IMR-90 (cell line): ENCODE data around the gene STX1B. TPM values are rescaled to one million over a fixed set of nuclear protein-coding genes. Genes with fewer than 3 reads are reported as not detected.

Source experiments
- ATAC-seq: fragments of 200-7000 bp; cut with Tn5 transposase; 2 replicates; pipeline ENCODE4 v1.9.1; 2020; ENCODE audit warnings: low read depth, mild to moderate bottlenecking, moderate library complexity
- BruUV-seq: library from RNA; stranded (reverse); fragments of 400-500 nt; replicated peaks from 2 replicates; lab custom pipeline; 2021; lab: Mats Ljungman, UMichigan
- CTCF ChIA-PET: fragments of 300-600 bp; formaldehyde crosslinking; extraction: SDS; loops from one replicate; lab custom pipeline; 2021; ENCODE audit warnings: antibody characterized with exemption; lab: Yijun Ruan, JAX
- POLR2A ChIA-PET: fragments of 300-600 bp; sonication (Branson Sonifier 250); formaldehyde crosslinking; loops from one replicate; lab custom pipeline; 2022; ENCODE audit warnings: antibody characterized with exemption; ENCODE audit not compliant: unreplicated experiment; lab: Charles Lee
- DNase-seq: peaks from one replicate; pipeline ENCODE4 v3.0.0; 2013
- H2AFZ ChIP-seq: replicated peaks from 2 replicates; pipeline ENCODE3; 2013; ENCODE audit warnings: low read length, mild to moderate bottlenecking; ENCODE audit not compliant: poor library complexity
- H2AK5ac ChIP-seq: 2 replicates; pipeline ENCODE4 v1.6.1; 2013; ENCODE audit warnings: low read depth, low read length, inconsistent platforms
- H2AK9ac ChIP-seq: replicated peaks from 2 replicates; pipeline ENCODE3; 2013; ENCODE audit warnings: mild to moderate bottlenecking, low read depth, low read length, moderate library complexity; ENCODE audit not compliant: poor library complexity
- H2BK120ac ChIP-seq: 2 replicates; pipeline ENCODE4 v1.6.1; 2013; ENCODE audit warnings: low read depth, low read length, inconsistent platforms
- H2BK15ac ChIP-seq: 3 replicates; pipeline ENCODE4 v1.6.1; 2013; ENCODE audit warnings: low read depth, low read length, inconsistent platforms
- H2BK20ac ChIP-seq: 2 replicates; pipeline ENCODE4 v1.6.1; 2013; ENCODE audit warnings: low read depth, mild to moderate bottlenecking, inconsistent platforms, low read length, moderate library complexity
- H2BK5ac ChIP-seq: 2 replicates; pipeline ENCODE4 v1.6.1; 2013; ENCODE audit warnings: mild to moderate bottlenecking, low read depth, low read length, inconsistent platforms; ENCODE audit not compliant: poor library complexity, severe bottlenecking
- H3K14ac ChIP-seq: replicated peaks from 2 replicates; pipeline ENCODE4 v1.6.1; 2013; ENCODE audit warnings: low read depth, low read length, inconsistent platforms
- H3K18ac ChIP-seq: 2 replicates; pipeline ENCODE4 v1.6.1; 2013; ENCODE audit warnings: low read depth, low read length, control low read depth
- H3K23ac ChIP-seq: 2 replicates; pipeline ENCODE4 v1.6.1; 2013; ENCODE audit warnings: low read depth, low read length, inconsistent platforms
- H3K27ac ChIP-seq: 2 replicates; pipeline ENCODE4 v1.5.1; 2013; ENCODE audit warnings: mild to moderate bottlenecking, control low read depth, low read length; ENCODE audit not compliant: insufficient read depth
- H3K27me3 ChIP-seq: 2 replicates; pipeline ENCODE4 v1.6.1; 2013; ENCODE audit warnings: low read length; ENCODE audit not compliant: control insufficient read depth, insufficient read depth
- H3K36me3 ChIP-seq: 2 replicates; pipeline ENCODE4 v1.6.1; 2013; ENCODE audit warnings: low read length, mixed read lengths; ENCODE audit not compliant: control insufficient read depth, insufficient read depth
- H3K4ac ChIP-seq: 2 replicates; pipeline ENCODE4 v1.6.1; 2013; ENCODE audit warnings: low read depth, low read length, inconsistent platforms
- H3K4me1 ChIP-seq: 2 replicates; pipeline ENCODE4 v1.6.1; 2013; ENCODE audit warnings: low read length, mixed read lengths; ENCODE audit not compliant: control insufficient read depth, insufficient read depth
- H3K4me2 ChIP-seq: 2 replicates; pipeline ENCODE4 v1.6.1; 2013; ENCODE audit warnings: low read depth, mild to moderate bottlenecking, control low read depth, low read length, moderate library complexity
- H3K4me3 ChIP-seq: 2 replicates; pipeline ENCODE4 v1.5.1; 2013; ENCODE audit warnings: low read depth, mild to moderate bottlenecking, control low read depth, low read length, moderate library complexity; ENCODE audit not compliant: insufficient read depth
- H3K56ac ChIP-seq: 2 replicates; pipeline ENCODE4 v1.6.1; 2013; ENCODE audit warnings: low read length, inconsistent platforms; ENCODE audit not compliant: insufficient read depth; ENCODE audit errors: extremely low read depth
- H3K79me1 ChIP-seq, 2 experiments: 2 replicates each; pipeline ENCODE4 v1.6.1; 2013; ENCODE audit warnings: low read length in 2 of 2, inconsistent platforms in 1 of 2, low read depth in 1 of 2
- H3K9ac ChIP-seq: 2 replicates; pipeline ENCODE4 v1.6.1; 2013; ENCODE audit warnings: low read depth, low read length, control low read depth
- H3K9me1 ChIP-seq: 2 replicates; pipeline ENCODE4 v1.6.1; 2013; ENCODE audit warnings: low read length, inconsistent platforms; ENCODE audit not compliant: insufficient read depth
- H3K9me3 ChIP-seq: 2 replicates; pipeline ENCODE4 v1.6.1; 2013; ENCODE audit warnings: low read length; ENCODE audit not compliant: control insufficient read depth, insufficient read depth
- H4K20me1 ChIP-seq: 2 replicates; pipeline ENCODE4 v1.6.1; 2013; ENCODE audit warnings: low read length, inconsistent platforms; ENCODE audit not compliant: insufficient read depth
- H4K5ac ChIP-seq: 2 replicates; pipeline ENCODE4 v1.6.1; 2013; ENCODE audit warnings: mild to moderate bottlenecking, low read depth, low read length, control low read depth
- H4K8ac ChIP-seq, 2 experiments: 2 replicates each; pipeline ENCODE4 v1.6.1; 2013; ENCODE audit warnings: low read depth in 2 of 2, low read length in 2 of 2, control low read depth in 1 of 2, inconsistent platforms in 1 of 2
- H4K91ac ChIP-seq: 2 replicates; pipeline ENCODE4 v1.6.1; 2013; ENCODE audit warnings: low read depth, low read length, inconsistent platforms; ENCODE audit not compliant: insufficient read depth
- BHLHE40 ChIP-seq: fragments of 150-350 bp; IDR thresholded peaks from 2 replicates; pipeline ENCODE4 v1.6.1; 2016; ENCODE audit warnings: mild to moderate bottlenecking, low read depth, low read length
- CEBPB ChIP-seq: IDR thresholded peaks from 2 replicates; pipeline ENCODE4 v1.6.1; 2012; ENCODE audit warnings: low read depth, low read length, improper control_type of control experiment
- CHD1 ChIP-seq: IDR thresholded peaks from 2 replicates; pipeline ENCODE4 v1.6.1; 2012; ENCODE audit warnings: low read depth, low read length, improper control_type of control experiment
- FOS ChIP-seq: fragments of 150-350 bp; IDR thresholded peaks from 2 replicates; pipeline ENCODE4 v1.6.1; 2016; ENCODE audit warnings: low read depth, low read length
- MAZ ChIP-seq: IDR thresholded peaks from 2 replicates; pipeline ENCODE4 v1.6.1; 2012; ENCODE audit warnings: low read depth, mild to moderate bottlenecking, low read length, improper control_type of control experiment, moderate library complexity, borderline replicate concordance
- MXI1 ChIP-seq: IDR thresholded peaks from 2 replicates; pipeline ENCODE4 v1.6.1; 2012; ENCODE audit warnings: low read depth, mild to moderate bottlenecking, low read length, moderate library complexity, borderline replicate concordance
- NFE2L2 ChIP-seq: fragments of 150-350 bp; IDR thresholded peaks from 2 replicates; pipeline ENCODE4 v1.6.1; 2016; ENCODE audit warnings: low read depth, mild to moderate bottlenecking, low read length
- RAD21 ChIP-seq: IDR thresholded peaks from 2 replicates; pipeline ENCODE4 v1.6.1; 2012; ENCODE audit warnings: low read length, improper control_type of control experiment
- RCOR1 ChIP-seq: IDR thresholded peaks from 2 replicates; pipeline ENCODE4 v1.6.1; 2012; ENCODE audit warnings: mild to moderate bottlenecking, low read length, improper control_type of control experiment; ENCODE audit not compliant: insufficient replicate concordance
- RFX5 ChIP-seq: IDR thresholded peaks from 2 replicates; pipeline ENCODE4 v1.8.0; 2012; ENCODE audit warnings: low read depth, mild to moderate bottlenecking, low read length, moderate library complexity
- SMC3 ChIP-seq: fragments of 150-350 bp; IDR thresholded peaks from 2 replicates; pipeline ENCODE4 v1.6.1; 2016; ENCODE audit warnings: low read depth, mild to moderate bottlenecking, antibody characterized with exemption, low read length, moderate library complexity
- WGBS, 2 experiments: methylation state at CpG; one replicate each; pipeline versions ENCODE4 v1.1.5 to v1.1.7; 2013; ENCODE audit warnings: missing lambda C conversion rate in 2 of 2; ENCODE audit not compliant: insufficient read length in 1 of 2; ENCODE audit errors: extremely low coverage in 2 of 2; 5-methylcytosine and 5-hydroxymethylcytosine counted together
- dilution Hi-C: fragments of 300-500 bp; cut with HindIII; formaldehyde crosslinking; loops from one replicate; pipeline ENCODE4 v1.14.3; 2018; ENCODE audit warnings: low sequenced_read_pairs; ENCODE audit not compliant: unreplicated experiment
- in situ Hi-C: fragments of 300-500 bp; cut with MboI; formaldehyde crosslinking; loops from 3 replicates; pipeline ENCODE4 v1.14.3; 2019; ENCODE audit warnings: low sequenced_read_pairs, inconsistent platforms, mixed read lengths
- intact Hi-C: fragments of 100-400 bp; cut with micrococcal nuclease; formaldehyde crosslinking; loops from 2 replicates; pipeline ENCODE4 v1.10.0; 2022
- polyA plus RNA-seq, 3 experiments: library from polyadenylated mRNA; depleted of rRNA; stranded (reverse); fragments of >200 nt; gene quantifications; 2 replicates each; pipeline ENCODE4 v1.2.3, GENCODE V29; 2012; ENCODE audit warnings: low replicate concordance in 1 of 3
- total RNA-seq: library from RNA; depleted of rRNA; stranded (reverse); fragments of >200 nt; gene quantifications from 2 replicates; pipeline ENCODE4 v1.2.3, GENCODE V29; 2012
- TF ChIP-seq, protein P1 (sequence below): conservative IDR thresholded peaks from 2 replicates; pipeline ENCODE4 v1.5.1; 2012; ENCODE audit warnings: mild to moderate bottlenecking, low read depth, low read length, improper control_type of control experiment
- TF ChIP-seq, protein P2 (sequence below): fragments of 150-350 bp; IDR thresholded peaks from 2 replicates; pipeline ENCODE4 v1.6.1; 2016; ENCODE audit warnings: low read depth, mild to moderate bottlenecking, low read length, moderate library complexity, borderline replicate concordance
- TF ChIP-seq, protein P3 (sequence below): fragments of 150-350 bp; IDR thresholded peaks from 2 replicates; pipeline ENCODE4 v1.6.1; 2017; ENCODE audit warnings: mild to moderate bottlenecking, antibody characterized with exemption, low read length, low read depth

Gene STX1B
- total and polyA plus RNA-seq, 2 of the 4 experiments (the other 2 are of a cell fraction): 3.9 to 14.9 TPM

DNA sequence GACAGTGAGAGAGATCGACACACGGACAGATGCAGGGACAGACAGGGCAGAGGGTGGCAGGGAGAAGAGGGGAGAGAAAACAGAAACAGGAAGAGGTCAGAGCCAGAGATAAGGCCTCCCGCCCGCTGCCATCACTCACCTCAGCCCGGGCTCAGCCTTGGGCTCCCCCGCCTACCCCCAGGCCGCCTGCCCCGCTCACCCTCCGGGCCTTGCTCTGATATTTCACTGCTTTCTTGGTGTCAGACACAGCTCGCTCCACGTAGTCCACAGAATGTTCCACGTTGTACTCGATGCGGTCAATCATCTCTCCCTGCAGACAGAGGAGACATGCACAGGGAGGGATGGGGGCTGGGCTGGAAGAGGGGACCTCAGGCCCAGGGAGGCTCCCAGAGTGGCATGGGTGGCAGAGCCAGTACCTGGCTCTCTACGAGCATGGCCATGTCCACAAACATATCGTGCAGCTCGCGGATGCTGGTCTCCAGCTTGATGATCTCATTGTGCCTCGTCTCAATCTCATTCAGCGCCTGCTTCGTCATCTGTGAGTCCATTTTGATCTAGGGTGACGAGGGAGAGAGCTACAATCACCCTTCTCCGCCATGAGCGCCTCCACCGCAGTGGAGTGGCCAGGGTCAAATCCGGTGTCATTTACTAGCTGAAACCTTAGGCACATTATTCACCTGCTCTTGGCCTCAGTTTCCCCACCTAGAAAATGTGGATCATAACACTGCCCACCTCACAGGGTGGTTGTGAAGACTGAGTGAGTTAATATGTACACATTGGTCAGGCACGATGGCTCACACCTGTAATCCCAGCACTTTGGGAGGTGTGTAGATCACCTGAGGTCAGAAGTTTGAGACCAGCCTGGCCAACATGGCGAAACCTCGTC lies 17.3 kb downstream of the STX1B start:
- Histone ChIP-seq H2BK15ac (no peak overlapping the region), H3K9ac (no peak overlapping the region), H3K56ac (no peak overlapping the region), H4K8ac (no peak overlapping the region), H3K23ac (no peak overlapping the region), H3K79me1 (peaks cover 0 to 14% of the 10 kb centered on the region in 2 experiments; a peak in 1 of 4 replicates), H3K36me3 (0 out of 2 replicates have a peak, but pooled peaks cover 3% of the 10 kb centered on the region), H3K27me3 (no peaks in the 10 kb centered on the region), H4K20me1 (no peaks in the 10 kb centered on the region), H2BK120ac (no peak overlapping the region), H2BK5ac (no peak overlapping the region), H3K4me3 (no peak overlapping the region), H3K14ac (no peak overlapping the region), H2BK20ac (no peak overlapping the region), H3K4me1 (peaks cover 15% of the 10 kb centered on the region), H4K5ac (no peak overlapping the region), H4K91ac (no peak overlapping the region), H2AK5ac (peak overlapping the region; percentile 24; the same call in 1 of the 2 replicates), H3K9me1 (peaks cover 9% of the 10 kb centered on the region), H3K27ac (no peak overlapping the region), H3K18ac (no peak overlapping the region), H3K9me3 (no peaks in the 10 kb centered on the region), H3K4ac (no peak overlapping the region), H3K4me2 (no peak overlapping the region), H2AFZ (no peak overlapping the region), H2AK9ac (no peak overlapping the region)
- dilution Hi-C loops (no loop called here), intact Hi-C loops (no loop called here), in situ Hi-C loops (loop anchor here (10.0 to 25.0 kb wide), 2 partner anchors 452 to 719 kb away; partner anchors contain the start of gene ZNF843)
- POLR2A ChIA-PET: no interaction called here
- CTCF ChIA-PET: no interaction called here
- BruUV-seq: no TSS peak
- 91% methylated on average over 12 of the region's 29 CpGs; no CpG with 5 or more reads in 1 of the 2 experiments for WGBS, 2 experiments
- ATAC-seq (no peak), DNase-seq (no peak)
- TF ChIP-seq, protein P1, sequence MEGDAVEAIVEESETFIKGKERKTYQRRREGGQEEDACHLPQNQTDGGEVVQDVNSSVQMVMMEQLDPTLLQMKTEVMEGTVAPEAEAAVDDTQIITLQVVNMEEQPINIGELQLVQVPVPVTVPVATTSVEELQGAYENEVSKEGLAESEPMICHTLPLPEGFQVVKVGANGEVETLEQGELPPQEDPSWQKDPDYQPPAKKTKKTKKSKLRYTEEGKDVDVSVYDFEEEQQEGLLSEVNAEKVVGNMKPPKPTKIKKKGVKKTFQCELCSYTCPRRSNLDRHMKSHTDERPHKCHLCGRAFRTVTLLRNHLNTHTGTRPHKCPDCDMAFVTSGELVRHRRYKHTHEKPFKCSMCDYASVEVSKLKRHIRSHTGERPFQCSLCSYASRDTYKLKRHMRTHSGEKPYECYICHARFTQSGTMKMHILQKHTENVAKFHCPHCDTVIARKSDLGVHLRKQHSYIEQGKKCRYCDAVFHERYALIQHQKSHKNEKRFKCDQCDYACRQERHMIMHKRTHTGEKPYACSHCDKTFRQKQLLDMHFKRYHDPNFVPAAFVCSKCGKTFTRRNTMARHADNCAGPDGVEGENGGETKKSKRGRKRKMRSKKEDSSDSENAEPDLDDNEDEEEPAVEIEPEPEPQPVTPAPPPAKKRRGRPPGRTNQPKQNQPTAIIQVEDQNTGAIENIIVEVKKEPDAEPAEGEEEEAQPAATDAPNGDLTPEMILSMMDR: no peak
- TF ChIP-seq MAZ: no peak
- TF ChIP-seq, protein P2, sequence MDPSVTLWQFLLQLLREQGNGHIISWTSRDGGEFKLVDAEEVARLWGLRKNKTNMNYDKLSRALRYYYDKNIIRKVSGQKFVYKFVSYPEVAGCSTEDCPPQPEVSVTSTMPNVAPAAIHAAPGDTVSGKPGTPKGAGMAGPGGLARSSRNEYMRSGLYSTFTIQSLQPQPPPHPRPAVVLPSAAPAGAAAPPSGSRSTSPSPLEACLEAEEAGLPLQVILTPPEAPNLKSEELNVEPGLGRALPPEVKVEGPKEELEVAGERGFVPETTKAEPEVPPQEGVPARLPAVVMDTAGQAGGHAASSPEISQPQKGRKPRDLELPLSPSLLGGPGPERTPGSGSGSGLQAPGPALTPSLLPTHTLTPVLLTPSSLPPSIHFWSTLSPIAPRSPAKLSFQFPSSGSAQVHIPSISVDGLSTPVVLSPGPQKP: no peak
- TF ChIP-seq BHLHE40: no peak
- TF ChIP-seq RCOR1: no peak
- TF ChIP-seq, protein P3, sequence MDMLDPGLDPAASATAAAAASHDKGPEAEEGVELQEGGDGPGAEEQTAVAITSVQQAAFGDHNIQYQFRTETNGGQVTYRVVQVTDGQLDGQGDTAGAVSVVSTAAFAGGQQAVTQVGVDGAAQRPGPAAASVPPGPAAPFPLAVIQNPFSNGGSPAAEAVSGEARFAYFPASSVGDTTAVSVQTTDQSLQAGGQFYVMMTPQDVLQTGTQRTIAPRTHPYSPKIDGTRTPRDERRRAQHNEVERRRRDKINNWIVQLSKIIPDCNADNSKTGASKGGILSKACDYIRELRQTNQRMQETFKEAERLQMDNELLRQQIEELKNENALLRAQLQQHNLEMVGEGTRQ: no peak
- TF ChIP-seq FOS: no peak
- no peak for TF ChIP-seq NFE2L2
- no peak for TF ChIP-seq MXI1
- no peak for TF ChIP-seq CEBPB
- TF ChIP-seq RAD21: no peak
- TF ChIP-seq RFX5: no peak
- TF ChIP-seq SMC3: no peak
- no peak for TF ChIP-seq CHD1
